Kidney tubule cell (primary cell): ENCODE results near the gene OAS1.
"Not testable (repeated sequence)": the region's sequence is repeated elsewhere in the genome, so short reads cannot be mapped to it uniquely, and the experiment has no call there.

Experiments used
- DNase-seq: peaks from one replicate; pipeline ENCODE4 v3.0.0-alpha.2; 2018; ENCODE audit warnings: low spot score

The OAS1 gene

GRCh38 chr12:112900298-112901145 is 6.2 kb upstream of the OAS1 start:
- DNase-seq = peak; percentile 57

GRCh38 chr12:112901271-112901670 is 5.5 kb upstream of the OAS1 start:
- DNase-seq = no peak

GRCh38 chr12:112904571-112904970 is 2.2 kb upstream of the OAS1 start:
- no peak for DNase-seq

GRCh38 chr12:112905451-112906089 is 1.2 kb upstream of the OAS1 start:
- peak; percentile 36 for DNase-seq

- DNase-seq = no peak
Measured at GRCh38 chr12:112907415-112908157, 824 bp downstream of the OAS1 start.

- DNase-seq = no peak
Measured at GRCh38 chr12:112908548-112908947, 1.8 kb downstream of the OAS1 start.

GRCh38 chr12:112909693-112910092 is 2.9 kb downstream of the OAS1 start:
- no peak for DNase-seq

GRCh38 chr12:112913038-112913688 is 6.4 kb downstream of the OAS1 start:
- DNase-seq = no peak

- DNase-seq = not testable (repeated sequence)
Measured at GRCh38 chr12:112913888-112914287, 7.1 kb downstream of the OAS1 start.

GRCh38 chr12:112916270-112916669 is 9.5 kb downstream of the OAS1 start:
- no peak for DNase-seq

- DNase-seq = no peak
Measured at GRCh38 chr12:112919121-112919520, 12.4 kb downstream of the OAS1 start.

- no peak for DNase-seq
Measured at GRCh38 chr12:112924986-112925385, 18.2 kb downstream of the OAS1 start.

- DNase-seq = peak; percentile 11
Measured at GRCh38 chr12:112926416-112927033, 19.8 kb downstream of the OAS1 start.

- DNase-seq = no peak
Measured at GRCh38 chr12:112927475-112927874, 20.7 kb downstream of the OAS1 start.

- DNase-seq = no peak
Measured at GRCh38 chr12:112927925-112928324, 21.2 kb downstream of the OAS1 start.

- no peak for DNase-seq
Measured at GRCh38 chr12:112928978-112929377, 22.2 kb downstream of the OAS1 start.

GRCh38 chr12:112929715-112930114 is 23.0 kb downstream of the OAS1 start:
- DNase-seq = no peak

GRCh38 chr12:112930350-112930749 is 23.6 kb downstream of the OAS1 start:
- DNase-seq = no peak

- no peak for DNase-seq
Measured at GRCh38 chr12:112932485-112933128, 25.8 kb downstream of the OAS1 start.

GRCh38 chr12:112933129-112933505 is 26.4 kb downstream of the OAS1 start:
- DNase-seq = no peak

GRCh38 chr12:112936264-112936663 is 29.5 kb downstream of the OAS1 start:
- DNase-seq = no peak
